ENCODE data around the gene NFATC2. TPM values are rescaled to one million over a fixed set of nuclear protein-coding genes. Genes with fewer than 3 reads are reported as not detected.
A peak's percentile ranks its signal among the peaks of the same experiment; 100 is the strongest.

The NFATC2 gene
- total RNA-seq, 1 donor from 2014 or later: 3.9 TPM

DNA sequence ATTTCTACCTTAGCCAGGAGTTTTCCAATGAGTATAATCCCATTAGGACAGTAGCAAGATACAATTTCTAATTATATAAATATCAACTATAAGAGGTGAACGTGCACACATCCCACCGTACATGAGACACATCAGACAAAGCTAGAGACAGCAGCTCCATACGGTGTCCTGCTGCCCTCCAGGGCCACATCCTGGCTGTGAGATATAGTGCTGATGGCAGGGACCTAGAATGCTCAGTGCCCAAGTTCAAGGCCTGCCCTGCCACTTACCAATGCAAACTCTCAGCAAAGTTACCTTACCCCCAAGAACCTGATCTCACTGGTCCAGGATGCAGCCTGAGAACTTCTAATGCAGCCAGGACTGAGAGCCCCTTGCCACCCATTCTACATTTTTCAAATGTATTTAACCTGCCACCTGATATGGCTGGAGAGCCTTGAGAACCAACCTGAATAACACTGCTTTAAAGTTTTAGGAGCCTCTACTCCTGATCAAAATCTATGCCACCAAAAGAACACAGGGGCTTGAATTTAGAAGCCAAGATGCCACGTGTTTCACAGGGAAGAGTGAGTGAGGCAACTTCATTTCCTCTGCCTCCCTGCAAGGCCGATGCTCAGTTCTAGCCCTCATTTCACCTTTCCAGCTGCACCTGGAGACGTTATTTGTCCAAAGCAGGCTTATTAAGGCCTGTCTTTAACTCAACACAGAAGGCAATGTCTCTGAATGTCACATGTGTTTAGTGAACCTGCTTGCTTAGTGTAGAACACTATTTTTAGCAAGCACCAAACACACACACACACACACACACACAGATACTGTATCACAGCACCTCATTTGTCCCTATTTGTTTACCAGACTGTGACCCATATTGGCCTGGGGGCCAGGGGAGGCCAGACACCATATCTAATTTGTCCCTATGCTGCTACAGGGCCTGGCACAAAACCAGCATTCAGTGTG, 6.1 kb downstream of the NFATC2 start:
- H3K36me3 Mint-ChIP-seq (ENCODE audit: low read depth, unreplicated experiment): peaks cover 4% of the 10 kb centered on the region
- Histone ChIP-seq H3K9ac (ENCODE audit: low read length) (no peak overlapping the region), H3K79me2 (ENCODE audit: insufficient read depth, low read length) (no peaks in the 10 kb centered on the region), H3K36me3 (ENCODE audit: insufficient read depth, low read length) (no peaks in the 10 kb centered on the region), H3K9me3 (ENCODE audit: insufficient read depth, low read depth, low read length) (no peaks in the 10 kb centered on the region), H3K27ac (ENCODE audit: low read depth, low read length) (no peak overlapping the region), H3K4me1 (ENCODE audit: insufficient read depth, low read length) (peaks cover 29% of the 10 kb centered on the region), H3K4me3 (ENCODE audit: insufficient read depth, low read depth, low read length) (no peak overlapping the region), H4K20me1 (ENCODE audit: insufficient read depth, low read length) (peaks cover 17% of the 10 kb centered on the region), H2AFZ (ENCODE audit: low read depth, low read length) (no peak overlapping the region), H3K27me3 (ENCODE audit: insufficient read depth, low read length) (no peaks in the 10 kb centered on the region), H3K4me2 (ENCODE audit: low read length) (no peak overlapping the region)
- DNase-seq (ENCODE audit: low read depth) (no peak), FAIRE-seq (no peak)
- H3K4me1 Mint-ChIP-seq (ENCODE audit: low read depth, unreplicated experiment): peaks cover 26% of the 10 kb centered on the region
- no peak overlapping the region for H3K27ac Mint-ChIP-seq (ENCODE audit: unreplicated experiment)
- H3K4me3 Mint-ChIP-seq (ENCODE audit: unreplicated experiment): peak overlapping the region; percentile 5
- H3K9me3 Mint-ChIP-seq (ENCODE audit: unreplicated experiment): no peaks in the 10 kb centered on the region
- peaks cover 4% of the 10 kb centered on the region for H3K27me3 Mint-ChIP-seq (ENCODE audit: low read depth, unreplicated experiment)
- no peak for TF ChIP-seq EZH2 (IDR thresholded peaks at IDR 0.05; ENCODE audit: insufficient read depth, low read length)
- TF ChIP-seq, protein P1, sequence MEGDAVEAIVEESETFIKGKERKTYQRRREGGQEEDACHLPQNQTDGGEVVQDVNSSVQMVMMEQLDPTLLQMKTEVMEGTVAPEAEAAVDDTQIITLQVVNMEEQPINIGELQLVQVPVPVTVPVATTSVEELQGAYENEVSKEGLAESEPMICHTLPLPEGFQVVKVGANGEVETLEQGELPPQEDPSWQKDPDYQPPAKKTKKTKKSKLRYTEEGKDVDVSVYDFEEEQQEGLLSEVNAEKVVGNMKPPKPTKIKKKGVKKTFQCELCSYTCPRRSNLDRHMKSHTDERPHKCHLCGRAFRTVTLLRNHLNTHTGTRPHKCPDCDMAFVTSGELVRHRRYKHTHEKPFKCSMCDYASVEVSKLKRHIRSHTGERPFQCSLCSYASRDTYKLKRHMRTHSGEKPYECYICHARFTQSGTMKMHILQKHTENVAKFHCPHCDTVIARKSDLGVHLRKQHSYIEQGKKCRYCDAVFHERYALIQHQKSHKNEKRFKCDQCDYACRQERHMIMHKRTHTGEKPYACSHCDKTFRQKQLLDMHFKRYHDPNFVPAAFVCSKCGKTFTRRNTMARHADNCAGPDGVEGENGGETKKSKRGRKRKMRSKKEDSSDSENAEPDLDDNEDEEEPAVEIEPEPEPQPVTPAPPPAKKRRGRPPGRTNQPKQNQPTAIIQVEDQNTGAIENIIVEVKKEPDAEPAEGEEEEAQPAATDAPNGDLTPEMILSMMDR (IDR thresholded peaks at IDR 0.05; ENCODE audit: insufficient read depth, low read depth, low read length): no peak

DNA sequence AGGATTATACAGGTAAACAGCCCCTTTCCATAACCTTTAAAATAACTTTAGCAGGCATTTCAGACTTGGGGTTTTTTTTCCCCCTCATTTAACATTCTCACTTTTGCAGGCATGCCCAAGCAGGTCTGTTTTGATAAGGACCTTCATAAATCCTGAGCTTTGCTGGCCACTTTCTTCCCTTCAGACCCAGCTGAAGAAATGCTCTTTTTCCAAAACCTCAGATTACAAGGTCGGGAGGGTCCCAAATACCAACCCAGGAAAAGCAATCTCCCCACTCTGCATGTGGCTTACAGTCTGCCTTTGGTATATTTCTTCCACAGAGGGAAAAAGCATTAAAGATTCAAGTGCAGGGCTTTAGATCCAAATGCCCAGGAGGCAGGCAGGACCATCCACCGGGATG, 6.8 kb downstream of the NFATC2 start:
- no peak overlapping the region for H3K27ac Mint-ChIP-seq (ENCODE audit: unreplicated experiment)
- H3K27ac ChIP-seq (ENCODE audit: low read depth, low read length): no peak overlapping the region

More for the DNA sequence above, 6.8 kb downstream of the NFATC2 start:
- peaks cover 4% of the 10 kb centered on the region for H3K27me3 Mint-ChIP-seq (ENCODE audit: low read depth, unreplicated experiment)
- H3K4me1 Mint-ChIP-seq (ENCODE audit: low read depth, unreplicated experiment): peaks cover 26% of the 10 kb centered on the region
- Histone ChIP-seq H3K9me3 (ENCODE audit: insufficient read depth, low read depth, low read length) (no peaks in the 10 kb centered on the region), H3K27me3 (ENCODE audit: insufficient read depth, low read length) (no peaks in the 10 kb centered on the region), H3K4me2 (ENCODE audit: low read length) (no peak overlapping the region), H3K4me3 (ENCODE audit: insufficient read depth, low read depth, low read length) (no peak overlapping the region), H3K4me1 (ENCODE audit: insufficient read depth, low read length) (peaks cover 31% of the 10 kb centered on the region), H2AFZ (ENCODE audit: low read depth, low read length) (no peak overlapping the region), H3K36me3 (ENCODE audit: insufficient read depth, low read length) (no peaks in the 10 kb centered on the region), H3K9ac (ENCODE audit: low read length) (no peak overlapping the region), H3K79me2 (ENCODE audit: insufficient read depth, low read length) (peaks cover under 1% of the 10 kb centered on the region), H4K20me1 (ENCODE audit: insufficient read depth, low read length) (peaks cover 9% of the 10 kb centered on the region)
- DNase-seq (ENCODE audit: low read depth) (no peak), FAIRE-seq (no peak)
- peak overlapping the region; percentile 5 for H3K4me3 Mint-ChIP-seq (ENCODE audit: unreplicated experiment)
- H3K9me3 Mint-ChIP-seq (ENCODE audit: unreplicated experiment): no peaks in the 10 kb centered on the region
- H3K36me3 Mint-ChIP-seq (ENCODE audit: low read depth, unreplicated experiment): peaks cover 5% of the 10 kb centered on the region
- TF ChIP-seq, protein P1 (IDR thresholded peaks at IDR 0.05; ENCODE audit: insufficient read depth, low read depth, low read length): no peak
- no peak for TF ChIP-seq EZH2 (IDR thresholded peaks at IDR 0.05; ENCODE audit: insufficient read depth, low read length)

All from astrocyte (in vitro differentiated cells and primary cell).